ENCODE data around the gene ILK. TPM values are rescaled to one million over a fixed set of nuclear protein-coding genes. Genes with fewer than 3 reads are reported as not detected.

The ILK gene
- 53.5 TPM for total RNA-seq

DNA sequence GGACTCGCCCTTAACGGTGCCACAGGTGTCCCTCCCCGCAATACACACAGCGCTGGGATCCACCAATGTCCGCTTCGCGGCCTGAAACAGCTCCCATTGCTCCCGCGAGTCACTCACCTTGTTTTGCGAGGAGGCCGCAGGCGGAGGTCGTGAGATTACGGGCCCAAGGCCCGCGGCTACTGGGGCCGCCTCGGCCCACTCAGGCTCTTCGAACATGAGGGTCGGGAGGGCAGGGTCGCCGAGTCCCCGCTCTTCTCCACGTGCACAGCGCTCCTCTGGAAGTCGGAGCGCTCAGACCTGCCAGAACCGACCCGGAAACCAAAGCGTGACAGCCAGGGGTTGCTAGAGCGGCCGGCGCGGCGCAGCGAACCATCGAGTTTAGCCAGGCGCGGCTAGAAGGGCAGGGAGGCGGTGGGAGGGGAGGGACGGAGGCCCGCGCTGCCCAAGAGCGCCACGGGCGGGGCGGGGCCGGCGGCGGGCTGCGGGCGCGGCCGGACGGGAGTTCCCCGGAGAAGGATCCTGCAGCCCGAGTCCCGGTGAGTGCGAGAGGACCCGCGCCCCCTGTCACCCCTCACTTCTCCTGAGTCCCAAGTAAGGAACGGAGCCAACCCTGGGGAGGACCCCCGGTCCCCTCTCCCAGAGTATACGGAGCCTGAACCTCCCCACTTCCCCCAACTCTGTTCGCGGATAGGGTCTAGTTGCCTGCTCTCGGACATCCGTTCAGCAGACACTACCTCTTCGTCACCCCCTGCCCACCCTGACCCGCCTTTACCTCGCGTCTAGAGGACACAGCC lies at the start of gene ILK, which contains the start of gene RRP8:
ILK (plus strand) TSS at position 488 of the 794 bp plus-strand sequence. CDS start 498 bp downstream, outside the sequence.
RRP8 (minus strand) TSS at position 330 of the 794 bp plus-strand sequence; CDS start at position 216, 114 bp downstream.

GRCh38 chr11:6612213-6613041 lies 8.9 kb downstream of the ILK start, which contains the start of gene TAF10:
Gene TAF10 (minus strand): TSS chr11:6612216. CDS start chr11:6612189, 27 bp downstream.

DNA sequence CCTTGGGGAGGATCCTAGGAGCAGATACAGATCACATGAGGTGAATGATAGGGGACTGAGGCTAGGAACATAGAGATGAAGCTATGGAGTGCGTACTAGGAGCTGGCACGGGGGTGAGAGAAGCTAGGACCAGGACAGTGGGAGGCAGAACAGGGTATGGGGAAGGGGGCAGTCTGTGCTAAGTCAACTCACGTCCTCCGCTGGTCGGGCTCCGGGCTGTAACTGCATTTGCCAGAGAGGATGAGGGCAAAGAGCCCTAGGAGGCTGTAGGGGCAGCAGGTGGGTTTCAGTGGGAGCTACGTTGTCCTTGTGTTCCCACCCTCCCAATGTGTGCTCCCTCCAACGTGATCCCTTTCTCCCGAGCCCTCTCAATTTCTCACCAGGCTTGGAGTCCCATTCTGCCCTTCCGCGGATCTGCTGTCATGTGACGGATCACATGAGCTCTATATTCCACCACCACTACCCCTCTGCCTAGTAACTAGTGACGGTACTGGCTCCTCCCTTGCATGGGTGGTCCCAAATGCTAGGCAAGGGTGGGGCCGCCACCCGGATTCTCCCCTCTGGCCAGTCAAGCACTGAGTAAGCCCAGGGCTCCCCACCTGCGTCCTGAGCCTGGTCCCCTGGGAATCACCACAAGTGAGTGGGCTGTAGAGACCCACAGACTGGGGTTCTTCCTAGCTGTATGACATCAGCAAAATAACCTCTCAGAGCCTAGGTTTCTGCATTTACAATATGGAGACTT lies 15.6 kb downstream of the ILK start, which contains the start of gene TPP1:
TPP1 (minus strand) TSS at position 419 of the 742 bp plus-strand sequence; CDS start at position 397, 22 bp downstream.

DNA sequence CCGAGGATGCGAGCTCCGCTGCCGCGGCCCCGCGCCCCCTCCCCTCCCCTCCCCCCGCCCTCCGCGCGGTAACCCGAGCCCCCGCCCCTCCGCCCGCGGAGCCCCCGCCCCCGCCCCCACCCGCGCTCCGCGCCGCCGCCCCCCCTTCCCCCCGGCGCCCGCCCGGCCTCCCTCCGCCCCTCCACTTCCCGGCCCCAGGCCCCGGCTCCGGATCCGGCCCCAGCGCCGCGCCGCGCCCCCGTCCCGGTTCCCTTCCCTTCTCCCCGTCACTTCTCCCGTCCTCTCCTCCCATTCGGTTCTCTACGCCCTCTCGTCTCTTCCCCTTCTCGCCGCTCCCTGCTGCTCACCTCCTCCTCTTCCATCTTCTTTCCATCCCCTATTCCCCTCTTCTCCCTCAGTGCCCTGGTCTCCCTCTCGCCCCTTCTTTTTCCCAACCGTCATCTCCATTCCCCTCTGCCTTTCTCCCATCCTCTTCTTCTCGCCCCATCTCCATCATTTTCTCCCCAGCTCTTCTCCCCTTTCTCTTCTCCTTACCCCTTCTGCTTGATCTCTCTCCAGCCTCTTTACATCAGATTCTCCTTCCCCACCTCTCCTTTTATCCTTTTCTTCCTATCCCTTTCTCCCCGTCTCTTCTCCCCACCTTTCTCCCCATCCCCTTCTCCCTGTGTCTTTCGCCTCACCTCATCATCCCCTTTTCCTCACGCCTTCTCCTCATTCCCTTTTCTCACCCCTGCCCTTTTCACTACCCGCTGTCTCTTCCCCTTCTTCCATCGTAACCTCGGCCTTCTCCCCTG lies 52.4 kb downstream of the ILK start, which contains the start of gene DCHS1:
DCHS1 (minus strand) TSS at position 20 of the 794 bp plus-strand sequence. CDS start 14,196 bp downstream, outside the sequence.

Other genes starting within 250 kb of the ILK start
- 9.1 TPM for gene SMPD1, start 213.3 kb upstream of the ILK start, total RNA-seq
- 222 TPM for gene APBB1, start 184.7 kb upstream of the ILK start, total RNA-seq
- gene HPX, start 162.8 kb upstream of the ILK start, total RNA-seq = 9.7 TPM
- gene TRIM3, start 129.8 kb upstream of the ILK start, total RNA-seq = 109 TPM
- 28.5 TPM for gene ARFIP2, start 122.4 kb upstream of the ILK start, total RNA-seq
- gene TIMM10B, start 122.3 kb upstream of the ILK start, total RNA-seq = 39.4 TPM
- 18.5 TPM for gene DNHD1, start 106.5 kb upstream of the ILK start, total RNA-seq
- 25.7 TPM for gene RRP8, start 158 bp upstream of the ILK start, total RNA-seq
- 15.7 TPM for gene TAF10, start 8.4 kb downstream of the ILK start, total RNA-seq
- gene TPP1, start 15.6 kb downstream of the ILK start, total RNA-seq = 13.1 TPM
- gene DCHS1, start 52.0 kb downstream of the ILK start, total RNA-seq = 99.8 TPM
- 23.2 TPM for gene MRPL17, start 79.6 kb downstream of the ILK start, total RNA-seq
- gene OR2AG2, start 168.2 kb downstream of the ILK start, total RNA-seq = 1.6 TPM
- gene OR2AG1, start 179.2 kb downstream of the ILK start, total RNA-seq = not detected
- gene OR6A2, start 195.9 kb downstream of the ILK start, total RNA-seq = 2.2 TPM
- not detected for gene OR10A5, start 241.9 kb downstream of the ILK start, total RNA-seq